GM13977 (cell line): ENCODE measurements around the gene NUP214.
"Not testable (repeated sequence)": the region's sequence is repeated elsewhere in the genome, so short reads cannot be mapped to it uniquely, and the experiment has no call there.

ENCODE experiments used
- DNase-seq: peaks from one replicate; pipeline ENCODE4 v3.0.0; 2012; ENCODE audit warnings: low spot score
- in situ Hi-C: fragments of 300-500 bp; cut with MboI; formaldehyde crosslinking; loops from one replicate; pipeline ENCODE4 v1.12.0; 2022; ENCODE audit warnings: low sequenced_read_pairs, low pct_unique_long_range_greater_than_20kb, mixed read lengths, inconsistent platforms; ENCODE audit not compliant: unreplicated experiment
- TF ChIP-seq, protein P1 (sequence below): IDR thresholded peaks from 2 replicates; pipeline ENCODE4 v1.5.1; 2012; ENCODE audit warnings: mild to moderate bottlenecking, control low read depth; ENCODE audit not compliant: insufficient read depth; ENCODE audit errors: extremely low read depth, missing control alignments

NUP214 gene

DNA sequence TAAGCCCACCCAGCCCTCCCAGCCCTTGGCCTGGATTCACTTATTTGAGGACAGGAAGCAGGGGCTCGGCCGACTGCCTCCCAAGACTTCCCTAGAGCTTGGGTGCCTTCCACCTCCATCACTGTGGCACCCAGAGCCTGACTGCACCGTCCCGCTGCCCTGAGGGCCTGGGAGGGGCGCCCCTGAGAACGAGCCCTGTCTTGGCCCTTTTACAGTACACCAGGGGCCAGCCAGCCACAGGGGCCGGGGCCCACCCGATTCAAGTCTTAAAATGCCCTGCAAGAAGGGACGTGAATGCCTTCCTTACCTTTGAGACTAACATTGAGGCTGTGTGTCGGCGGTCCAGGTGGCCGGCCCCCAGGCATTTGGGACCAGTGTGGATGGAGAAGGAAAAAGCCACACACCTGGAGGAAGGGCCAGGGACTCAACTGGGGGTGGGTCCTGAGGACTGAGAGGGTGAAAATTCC, 134.1 kb downstream of the NUP214 start:
- TF ChIP-seq, protein P1, sequence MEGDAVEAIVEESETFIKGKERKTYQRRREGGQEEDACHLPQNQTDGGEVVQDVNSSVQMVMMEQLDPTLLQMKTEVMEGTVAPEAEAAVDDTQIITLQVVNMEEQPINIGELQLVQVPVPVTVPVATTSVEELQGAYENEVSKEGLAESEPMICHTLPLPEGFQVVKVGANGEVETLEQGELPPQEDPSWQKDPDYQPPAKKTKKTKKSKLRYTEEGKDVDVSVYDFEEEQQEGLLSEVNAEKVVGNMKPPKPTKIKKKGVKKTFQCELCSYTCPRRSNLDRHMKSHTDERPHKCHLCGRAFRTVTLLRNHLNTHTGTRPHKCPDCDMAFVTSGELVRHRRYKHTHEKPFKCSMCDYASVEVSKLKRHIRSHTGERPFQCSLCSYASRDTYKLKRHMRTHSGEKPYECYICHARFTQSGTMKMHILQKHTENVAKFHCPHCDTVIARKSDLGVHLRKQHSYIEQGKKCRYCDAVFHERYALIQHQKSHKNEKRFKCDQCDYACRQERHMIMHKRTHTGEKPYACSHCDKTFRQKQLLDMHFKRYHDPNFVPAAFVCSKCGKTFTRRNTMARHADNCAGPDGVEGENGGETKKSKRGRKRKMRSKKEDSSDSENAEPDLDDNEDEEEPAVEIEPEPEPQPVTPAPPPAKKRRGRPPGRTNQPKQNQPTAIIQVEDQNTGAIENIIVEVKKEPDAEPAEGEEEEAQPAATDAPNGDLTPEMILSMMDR: no peak
- in situ Hi-C loops: no loop called here
- DNase-seq: no peak

DNA sequence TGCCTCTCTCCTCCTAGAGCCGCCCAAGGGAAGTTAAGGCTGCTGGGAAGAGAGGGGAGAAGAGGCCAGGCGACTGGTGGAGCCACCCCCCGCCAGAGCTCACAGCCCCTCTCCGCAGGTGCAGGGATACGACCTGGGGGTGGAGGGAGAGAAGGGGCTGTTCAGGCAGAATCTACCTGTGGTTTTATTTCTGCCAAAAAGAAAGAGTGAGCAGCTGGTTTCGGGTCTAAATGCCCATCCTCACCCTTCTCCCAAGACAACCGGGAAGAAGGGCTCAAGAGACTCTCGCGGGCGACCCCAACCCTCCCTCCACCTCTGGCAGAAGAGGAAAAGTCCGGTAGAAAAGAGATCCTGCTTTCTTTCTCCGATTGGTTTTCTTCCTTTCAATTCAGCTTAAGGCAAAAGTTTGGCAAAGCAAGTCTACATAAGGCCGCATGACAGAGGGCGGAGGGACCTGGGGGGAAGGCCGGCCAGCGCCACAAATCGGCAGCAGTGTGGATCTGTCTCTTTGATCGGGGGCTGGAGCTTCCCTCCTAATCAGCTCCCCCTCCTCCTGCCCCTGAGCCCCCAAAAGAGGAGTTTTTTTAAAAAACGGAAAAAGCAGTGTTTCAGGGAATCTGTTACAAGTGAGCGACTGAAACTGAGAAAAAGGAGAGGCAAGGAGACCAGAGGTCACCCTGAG, 134.7 kb downstream of the NUP214 start:
- DNase-seq: no peak
- TF ChIP-seq, protein P1: no peak
- in situ Hi-C loops: no loop called here

GRCh38 chr9:131260751-131261452, 135.5 kb downstream of the NUP214 start:
- no peak for DNase-seq
- in situ Hi-C loops: no loop called here
- TF ChIP-seq, protein P1: no peak

DNA sequence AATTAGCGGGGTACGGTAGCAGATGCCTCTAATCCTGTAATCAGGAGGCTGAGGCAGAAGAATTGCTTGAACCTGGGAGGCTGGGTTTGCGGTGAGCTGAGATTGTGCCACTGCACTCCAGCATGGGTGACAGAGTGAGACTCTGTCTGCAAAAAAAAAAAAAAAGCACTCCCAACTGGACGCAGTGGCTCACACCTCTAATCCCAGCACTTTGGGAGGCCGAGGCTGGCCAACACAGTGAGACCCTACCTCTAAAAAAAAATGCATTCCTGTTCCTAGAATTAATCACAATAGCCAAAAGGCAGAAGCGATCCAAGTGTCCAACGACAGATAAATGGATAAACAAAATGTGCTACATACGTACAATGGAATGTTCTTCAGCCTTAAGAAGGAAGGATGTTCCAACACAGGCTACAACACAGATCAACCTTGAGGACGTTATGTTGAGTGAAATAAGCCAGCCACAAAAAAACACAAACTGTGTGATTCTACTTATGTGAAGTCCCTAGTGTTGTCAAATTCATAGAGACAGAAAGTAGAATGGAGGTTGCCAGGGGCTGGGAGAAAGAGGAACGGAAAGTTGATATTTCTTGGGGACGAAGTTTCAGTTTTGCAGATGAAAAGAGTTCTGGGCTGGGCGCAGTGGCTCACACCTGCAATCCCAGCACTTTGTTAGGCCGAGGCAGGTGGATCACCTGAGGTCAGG, 137.1 kb downstream of the NUP214 start:
- TF ChIP-seq, protein P1: no peak
- DNase-seq: no peak
- in situ Hi-C loops: no loop called here

GRCh38 chr9:131263033-131263343, 137.6 kb downstream of the NUP214 start:
- DNase-seq, in situ Hi-C loops: not testable (repeated sequence)

DNA sequence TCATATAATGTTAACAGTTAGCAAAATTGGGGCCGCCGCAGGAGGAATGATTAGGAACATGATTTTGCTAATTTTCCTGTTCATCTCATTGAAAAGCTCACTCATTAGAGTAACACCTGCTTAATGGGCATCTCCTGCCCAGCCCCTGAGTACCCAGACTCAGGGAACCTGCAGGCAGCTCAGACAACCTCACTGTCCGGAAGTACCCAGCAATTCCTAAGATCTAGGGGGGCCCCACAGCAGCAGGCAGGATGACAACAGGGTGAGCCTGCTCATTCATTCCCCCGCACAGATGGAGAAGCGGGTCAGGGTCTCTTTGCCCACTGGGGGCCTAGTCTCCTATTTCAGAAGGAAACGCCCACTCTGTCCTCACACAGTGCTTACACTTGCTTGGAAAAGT, 138.3 kb downstream of the NUP214 start:
- TF ChIP-seq, protein P1: no peak
- DNase-seq: no peak
- in situ Hi-C loops: no loop called here

DNA sequence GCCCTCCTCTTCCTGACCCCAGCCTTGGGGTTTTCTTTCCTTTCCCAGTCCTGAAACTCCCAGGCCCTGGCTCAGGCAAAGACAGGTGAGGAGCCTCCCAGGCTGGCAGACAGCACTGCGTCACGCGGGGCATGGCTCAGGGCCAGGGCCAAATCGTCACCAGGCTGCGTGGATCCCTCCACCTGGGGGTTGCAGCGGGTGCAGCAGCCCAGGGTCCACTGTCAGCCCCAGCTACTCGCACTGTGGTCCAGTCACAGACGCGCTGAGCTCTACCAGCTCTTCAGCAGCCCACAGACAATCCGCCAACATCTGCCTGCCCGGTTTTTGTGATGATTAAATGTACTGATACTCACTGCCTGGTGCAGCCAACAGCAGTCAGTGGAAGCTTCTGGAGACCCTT, 138.8 kb downstream of the NUP214 start:
- no peak for DNase-seq
- in situ Hi-C loops: no loop called here
- TF ChIP-seq, protein P1: no peak
